GM12878 (cell line): ENCODE measurements around the gene GABRB1. TPM values are rescaled to one million over a fixed set of nuclear protein-coding genes. Genes with fewer than 3 reads are reported as not detected.

Experiments used
- ATAC-seq: fragments of 200-7000 bp; cut with Tn5 transposase; 3 replicates; pipeline ENCODE4 v1.9.1; 2020; ENCODE audit warnings: mild to moderate bottlenecking, moderate library complexity
- BruUV-seq: library from RNA; stranded (reverse); fragments of 400-500 nt; replicated peaks from 2 replicates; lab custom pipeline; 2021; lab: Mats Ljungman, UMichigan
- CTCF ChIA-PET: fragments of 300-600 bp; sonication (Branson Sonifier 250); formaldehyde crosslinking; extraction: SDS; loops from one replicate; lab custom pipeline; 2021; ENCODE audit warnings: inconsistent platforms; lab: Yijun Ruan, JAX
- POLR2A ChIA-PET: fragments of 350-600 bp; formaldehyde crosslinking; extraction: SDS; loops from one replicate; lab custom pipeline; 2021; ENCODE audit warnings: inconsistent platforms; lab: Charles Lee
- RAD21 ChIA-PET: fragments of 300-600 bp; sonication (Branson Sonifier 250); formaldehyde crosslinking; loops from one replicate; lab custom pipeline; 2023; ENCODE audit warnings: antibody characterized with exemption; ENCODE audit not compliant: unreplicated experiment; lab: Charles Lee
- SMC1A ChIA-PET: fragments of 300-600 bp; sonication (Branson Sonifier 250); formaldehyde crosslinking; loops from one replicate; lab custom pipeline; 2023; ENCODE audit not compliant: unreplicated experiment, uncharacterized antibody; lab: Charles Lee
- DNase-seq: peaks from one replicate; pipeline ENCODE4 v3.0.0-alpha.2; 2011; ENCODE audit warnings: low read depth, low spot score
- FAIRE-seq: peaks from 3 replicates; lab custom pipeline; 2011; peaks lifted over from hg19 to GRCh38; lab: Jason Lieb, UNC
- H2AFZ ChIP-seq: 2 replicates; pipeline ENCODE4 v1.6.0; 2011; ENCODE audit warnings: low read depth, low read length, control low read depth; ENCODE audit not compliant: control insufficient read depth
- H3K27ac ChIP-seq: 2 replicates; pipeline ENCODE4 v1.5.1; 2011; ENCODE audit warnings: control low read depth; ENCODE audit not compliant: control insufficient read depth, insufficient read depth
- H3K27me3 ChIP-seq, 2 experiments: replicated peaks in 1 of 2; 2 replicates each; pipeline versions ENCODE4 v1.6.0 to v1.6.1; 2011; ENCODE audit warnings: low read length in 1 of 2; ENCODE audit not compliant: control insufficient read depth in 2 of 2, insufficient read depth in 2 of 2
- H3K36me3 ChIP-seq, 2 experiments: 2 replicates each; pipeline ENCODE4 v1.5.1; 2011; ENCODE audit warnings: low read length in 1 of 2; ENCODE audit not compliant: control insufficient read depth in 2 of 2, insufficient read depth in 2 of 2
- H3K4me1 ChIP-seq: 2 replicates; pipeline ENCODE4 v1.6.1; 2011; ENCODE audit warnings: mild to moderate bottlenecking, low read length, moderate library complexity, mixed read lengths; ENCODE audit not compliant: control insufficient read depth, insufficient read depth
- H3K4me2 ChIP-seq: 2 replicates; pipeline ENCODE4 v1.6.0; 2011; ENCODE audit warnings: control low read depth; ENCODE audit not compliant: control insufficient read depth, insufficient read depth
- H3K4me3 ChIP-seq: fragments of 200-600 bp; sonication (generic); 2 replicates; pipeline ENCODE4 v1.5.1; 2016
- H3K79me2 ChIP-seq: 2 replicates; pipeline ENCODE4 v1.6.0; 2011; ENCODE audit warnings: low read length; ENCODE audit not compliant: control insufficient read depth, insufficient read depth
- H3K9ac ChIP-seq: 2 replicates; pipeline ENCODE4 v1.8.0; 2011; ENCODE audit warnings: low read length, control low read depth, mixed read lengths; ENCODE audit not compliant: control insufficient read depth, insufficient read depth
- H3K9me3 ChIP-seq: replicated peaks from 3 replicates; pipeline ENCODE4 v1.5.1; 2011; ENCODE audit warnings: mild to moderate bottlenecking, low read length; ENCODE audit not compliant: control insufficient read depth, insufficient read depth
- H4K20me1 ChIP-seq: 2 replicates; pipeline ENCODE4 v1.6.0; 2011; ENCODE audit not compliant: control insufficient read depth, insufficient read depth
- BCLAF1 ChIP-seq: fragments of 450-650 bp; IDR thresholded peaks from 2 replicates; pipeline ENCODE4 v1.6.1; 2017; ENCODE audit warnings: antibody characterized with exemption, mild to moderate bottlenecking, moderate library complexity
- CREB1 ChIP-seq: IDR thresholded peaks from 2 replicates; pipeline ENCODE4 v1.6.1; 2012; ENCODE audit warnings: low read depth, mild to moderate bottlenecking, inconsistent platforms
- ESRRA ChIP-seq: IDR thresholded peaks from 2 replicates; pipeline ENCODE4 v1.6.1; 2012; ENCODE audit warnings: mild to moderate bottlenecking, low read length, improper control_type of control experiment
- NFIC ChIP-seq: IDR thresholded peaks from 2 replicates; pipeline ENCODE4 v1.6.1; 2012; ENCODE audit warnings: low read depth, mild to moderate bottlenecking, inconsistent platforms, low read length, moderate library complexity
- PKNOX1 ChIP-seq: fragments of 450-650 bp; IDR thresholded peaks from 2 replicates; pipeline ENCODE4 v1.6.1; 2016; ENCODE audit warnings: mild to moderate bottlenecking
- RUNX3 ChIP-seq: IDR thresholded peaks from 2 replicates; pipeline ENCODE4 v1.6.1; 2012; ENCODE audit warnings: low read length, inconsistent platforms
- ZBTB40 ChIP-seq: fragments of 450-650 bp; IDR thresholded peaks from 2 replicates; pipeline ENCODE4 v1.6.1; 2016; ENCODE audit warnings: mild to moderate bottlenecking, moderate library complexity, borderline replicate concordance
- WGBS: methylation state at CpG from one replicate; pipeline ENCODE4 v1.1.6; 2016; ENCODE audit warnings: low lambda C conversion rate; ENCODE audit not compliant: insufficient replicate concordance, insufficient coverage; ENCODE audit errors: missing lambda C conversion rate; 5-methylcytosine and 5-hydroxymethylcytosine counted together
- in situ Hi-C: fragments of 300-500 bp; cut with MboI; formaldehyde crosslinking; loops from 9 replicates; pipeline ENCODE4 v1.14.3; 2018; ENCODE audit warnings: mixed read lengths
- intact Hi-C: fragments of 100-400 bp; cut with micrococcal nuclease; formaldehyde crosslinking; loops from one replicate; pipeline ENCODE4 v1.14.2; 2022; ENCODE audit not compliant: unreplicated experiment
- polyA plus RNA-seq, 11 experiments: library from polyadenylated mRNA; depleted of rRNA in 4 of 11; unstranded in 6 of 11; stranded (reverse) in 5 of 11; fragments of >200 nt; fragmentation: Nextera tagmentation in 4 of 11; fragmentation: Illumina TruSeq in 1 of 11; extraction: Ambion mirVana in 4 of 11; extraction: Trizol in 1 of 11; gene quantifications; 1 replicate in 1 of 11; 2 replicates in 10 of 11; pipeline versions ENCODE4 v1.2.1 to v1.2.3, GENCODE V29; 2011 to 2016; ENCODE audit warnings: inconsistent platforms in 2 of 11, missing spikeins in 2 of 11, low read depth in 1 of 11
- total RNA-seq, 4 experiments: library from RNA; depleted of rRNA in 3 of 4; stranded (reverse); fragments of >200 nt in 3 of 4; fragmentation: Illumina TruSeq in 1 of 4; extraction: Trizol in 1 of 4; gene quantifications; 2 replicates each; pipeline versions ENCODE4 v1.2.1 to v1.2.3, GENCODE V29; 2013 to 2021

Gene GABRB1
- total and polyA plus RNA-seq, 10 of the 15 experiments (the other 5 are each of a cell fraction or from before 2014, with no cell fraction given), result 0.13 to 0.92 TPM; not detected in 8

DNA sequence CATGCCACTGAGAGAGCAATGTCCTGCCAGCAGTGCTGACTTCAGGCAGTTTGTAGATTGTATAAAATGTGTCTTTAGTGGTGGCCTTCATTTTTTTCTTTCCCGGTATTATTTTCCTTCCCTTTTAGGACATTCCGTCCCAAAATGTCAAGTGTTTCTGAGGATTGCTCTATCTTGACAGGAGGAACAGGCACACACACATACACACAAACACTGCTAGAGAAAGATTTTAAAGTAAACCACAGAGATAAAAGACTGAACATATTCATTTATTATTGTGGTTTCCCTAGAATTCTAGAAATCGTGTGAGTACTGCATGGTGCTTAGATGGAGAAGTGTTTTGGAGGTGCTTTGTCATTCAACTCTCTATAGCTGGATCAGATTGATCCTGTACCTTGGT is 111.9 kb downstream of the GABRB1 start:
- BruUV-seq, result no TSS peak
- Histone ChIP-seq H3K36me3 (no peaks in the 10 kb centered on the region), H3K9me3 (no peaks in the 10 kb centered on the region), H2AFZ (no peak overlapping the region), H3K27ac (no peak overlapping the region), H3K27me3 (no peaks in the 10 kb centered on the region; a peak in 1 of 4 replicates), H3K4me2 (no peak overlapping the region), H3K4me3 (no peak overlapping the region), H3K9ac (no peak overlapping the region), H4K20me1 (no peaks in the 10 kb centered on the region), H3K4me1 (peaks cover 9% of the 10 kb centered on the region), H3K79me2 (no peaks in the 10 kb centered on the region)
- ChIA-PET POLR2A (no interaction called here), CTCF (interaction anchor here (0.6 to 1.0 kb wide), 3 partner anchors 13 to 23 kb away, joined by 3 to 4 read pairs (median 3); no protein-coding TSS in a partner anchor), SMC1A (interaction anchor here (0.9 kb wide), 1 partner anchor 10 kb away, joined by 4 read pairs; no protein-coding TSS in a partner anchor), RAD21 (no interaction called here)
- intact Hi-C loops, result no loop called here
- 36% methylated on average over 3 of the region's 3 CpGs for WGBS
- in situ Hi-C loops, result no loop called here
- ATAC-seq, result no peak
- peak; percentile 27 for FAIRE-seq
- no peak for DNase-seq
- TF ChIP-seq RUNX3 (peak; percentile 23; the same call in 1 of the 2 replicates), CREB1 (no peak)

- Histone ChIP-seq H3K9ac (no peak overlapping the region), H3K36me3 (no peaks in the 10 kb centered on the region), H3K4me1 (peaks cover 9% of the 10 kb centered on the region), H3K9me3 (no peaks in the 10 kb centered on the region), H3K79me2 (no peaks in the 10 kb centered on the region), H3K27me3 (no peaks in the 10 kb centered on the region), H3K27ac (no peak overlapping the region), H2AFZ (no peak overlapping the region), H3K4me3 (no peak overlapping the region), H3K4me2 (no peak overlapping the region), H4K20me1 (no peaks in the 10 kb centered on the region)
- peak; percentile 41 for DNase-seq
- intact Hi-C loops, result no loop called here
- ATAC-seq, result peak; percentile 97
- SMC1A ChIA-PET, result interaction anchor here (0.7 to 1.4 kb wide), 5 partner anchors 17 to 173 kb away, joined by 3 to 4 read pairs (median 3); no protein-coding TSS in a partner anchor
- CTCF ChIA-PET, result interaction anchor here (1.8 kb wide), 1 partner anchor 9 kb away, joined by 5 read pairs; no protein-coding TSS in a partner anchor
- BruUV-seq, result no TSS peak
- 0% methylated on average over 4 of the region's 4 CpGs for WGBS
- POLR2A ChIA-PET, result no interaction called here
- FAIRE-seq, result peak; percentile 93
- RAD21 ChIA-PET, result no interaction called here
- in situ Hi-C loops, result no loop called here
- TF ChIP-seq PKNOX1 (peak; percentile 14; the same call in 1 of the 2 replicates), BCLAF1 (no peak), ZBTB40 (peak; percentile 31; the same call in 1 of the 2 replicates), NFIC (peak; percentile 34; the same call in 1 of the 2 replicates), ESRRA (no peak)
Measured at GRCh38 chr4:47145630-47146029, 114.3 kb downstream of the GABRB1 start.
